KMS-11 (cell line): ENCODE results near the gene BNC2.

Source experiments
- H2AFZ ChIP-seq: fragments of 200-600 bp; sonication (generic); 2 replicates; pipeline ENCODE4 v1.6.1; 2016; ENCODE audit warnings: antibody characterized with exemption, mixed run types, low read depth
- H3K27ac ChIP-seq: fragments of 200-600 bp; sonication (generic); 2 replicates; pipeline ENCODE4 v1.6.1; 2016; ENCODE audit warnings: mild to moderate bottlenecking, mixed run types
- H3K27me3 ChIP-seq: fragments of 200-600 bp; sonication (generic); 2 replicates; pipeline ENCODE4 v1.6.1; 2017; ENCODE audit warnings: mild to moderate bottlenecking, low read depth, mixed run types, moderate library complexity; ENCODE audit not compliant: insufficient read depth
- H3K36me3 ChIP-seq: fragments of 200-600 bp; sonication (generic); 2 replicates; pipeline ENCODE4 v1.6.1; 2017; ENCODE audit warnings: mild to moderate bottlenecking, mixed run types; ENCODE audit not compliant: insufficient read depth
- H3K4me1 ChIP-seq: fragments of 200-600 bp; sonication (generic); 2 replicates; pipeline ENCODE4 v1.6.1; 2016; ENCODE audit warnings: mild to moderate bottlenecking, low read depth, mixed run types; ENCODE audit not compliant: poor library complexity, severe bottlenecking
- H3K4me2 ChIP-seq: fragments of 200-600 bp; sonication (generic); 2 replicates; pipeline ENCODE4 v1.7.0; 2016; ENCODE audit warnings: mild to moderate bottlenecking, mixed run types
- H3K4me3 ChIP-seq: fragments of 200-600 bp; sonication (generic); IDR thresholded peaks from 2 replicates; pipeline ENCODE4 v1.6.1; 2017; ENCODE audit warnings: low read depth, low read length, mixed read lengths; ENCODE audit not compliant: insufficient read depth
- H3K79me2 ChIP-seq: fragments of 200-600 bp; sonication (generic); 2 replicates; pipeline ENCODE4 v1.6.1; 2016; ENCODE audit warnings: low read depth, mixed run types; ENCODE audit not compliant: insufficient read depth
- H3K9ac ChIP-seq: fragments of 200-600 bp; sonication (generic); 2 replicates; pipeline ENCODE4 v1.6.1; 2016; ENCODE audit warnings: mild to moderate bottlenecking, mixed run types
- H4K20me1 ChIP-seq: fragments of 200-600 bp; sonication (generic); 2 replicates; pipeline ENCODE4 v1.6.1; 2016; ENCODE audit warnings: mild to moderate bottlenecking, mixed run types; ENCODE audit not compliant: insufficient read depth
- CTCF ChIP-seq: fragments of 200-600 bp; sonication (generic); conservative IDR thresholded peaks from 2 replicates; pipeline ENCODE4 v1.6.1; 2017; ENCODE audit warnings: low read depth, mild to moderate bottlenecking, antibody characterized with exemption, low read length, moderate library complexity, mixed read lengths

BNC2 gene

GRCh38 chr9:16787724-16788123 lies 82.7 kb downstream of the BNC2 start:
- H3K4me3 ChIP-seq: no peak overlapping the region
- H3K9ac ChIP-seq: no peak overlapping the region
- no peak overlapping the region for H2AFZ ChIP-seq
- TF ChIP-seq CTCF: no peak
- H3K79me2 ChIP-seq: no peaks in the 10 kb centered on the region
- no peaks in the 10 kb centered on the region for H4K20me1 ChIP-seq
- H3K27me3 ChIP-seq: no peaks in the 10 kb centered on the region
- no peak overlapping the region for H3K27ac ChIP-seq
- no peaks in the 10 kb centered on the region for H3K36me3 ChIP-seq
- no peaks in the 10 kb centered on the region for H3K4me1 ChIP-seq
- no peak overlapping the region for H3K4me2 ChIP-seq

- no peak overlapping the region for H3K4me3 ChIP-seq
- H4K20me1 ChIP-seq: no peaks in the 10 kb centered on the region
- no peak overlapping the region for H3K27ac ChIP-seq
- no peaks in the 10 kb centered on the region for H3K79me2 ChIP-seq
- no peaks in the 10 kb centered on the region for H3K27me3 ChIP-seq
- H3K36me3 ChIP-seq: no peaks in the 10 kb centered on the region
- no peak for TF ChIP-seq CTCF
- H3K4me1 ChIP-seq: no peaks in the 10 kb centered on the region
- H3K9ac ChIP-seq: no peak overlapping the region
- H3K4me2 ChIP-seq: no peak overlapping the region
- H2AFZ ChIP-seq: no peak overlapping the region
Observed at GRCh38 chr9:16784002-16784401, 86.5 kb downstream of the BNC2 start.

- Histone ChIP-seq H3K4me3 (no peak overlapping the region), H2AFZ (no peak overlapping the region), H3K4me2 (no peak overlapping the region), H3K79me2 (no peaks in the 10 kb centered on the region), H3K9ac (no peak overlapping the region), H3K27me3 (no peaks in the 10 kb centered on the region), H3K36me3 (no peaks in the 10 kb centered on the region), H3K4me1 (peaks cover 11% of the 10 kb centered on the region), H4K20me1 (no peaks in the 10 kb centered on the region), H3K27ac (no peak overlapping the region)
- TF ChIP-seq CTCF: no peak
Observed at GRCh38 chr9:16782490-16782889, 88.0 kb downstream of the BNC2 start.

- no peak overlapping the region for H3K4me2 ChIP-seq
- no peak overlapping the region for H3K9ac ChIP-seq
- H3K27me3 ChIP-seq: no peaks in the 10 kb centered on the region
- TF ChIP-seq CTCF: no peak
- no peak overlapping the region for H3K4me3 ChIP-seq
- H3K79me2 ChIP-seq: no peaks in the 10 kb centered on the region
- no peaks in the 10 kb centered on the region for H4K20me1 ChIP-seq
- H3K27ac ChIP-seq: no peak overlapping the region
- H3K36me3 ChIP-seq: no peaks in the 10 kb centered on the region
- H3K4me1 ChIP-seq: peaks cover 11% of the 10 kb centered on the region
- H2AFZ ChIP-seq: no peak overlapping the region
Observed at GRCh38 chr9:16775330-16775729, 95.1 kb downstream of the BNC2 start.
